A673 (cell line): ENCODE results near the gene PARN. TPM values are rescaled to one million over a fixed set of nuclear protein-coding genes. Genes with fewer than 3 reads are reported as not detected.
"Not testable (repeated sequence)": the region's sequence is repeated elsewhere in the genome, so short reads cannot be mapped to it uniquely, and the experiment has no call there.

Experiments used
- BruUV-seq: library from RNA; stranded (reverse); fragments of 400-500 nt; replicated peaks from 2 replicates; lab custom pipeline; 2021; lab: Mats Ljungman, UMichigan
- CTCF ChIA-PET: fragments of 300-600 bp; sonication (Branson Sonifier 250); formaldehyde crosslinking; loops from one replicate; lab custom pipeline; 2022; ENCODE audit warnings: antibody characterized with exemption; lab: Charles Lee
- POLR2A ChIA-PET: fragments of 300-600 bp; sonication (Branson Sonifier 250); formaldehyde crosslinking; loops from one replicate; lab custom pipeline; 2022; ENCODE audit warnings: antibody characterized with exemption; ENCODE audit not compliant: low non-redundant PET; lab: Charles Lee
- DNase-seq: peaks from one replicate; pipeline ENCODE4 v3.0.0-alpha.2; 2015; ENCODE audit warnings: low spot score
- H3K27ac ChIP-seq: fragments of 200-600 bp; sonication (generic); 2 replicates; pipeline ENCODE4 v1.5.1; 2016; ENCODE audit warnings: mixed run types, low read depth, mild to moderate bottlenecking, mixed read lengths, antibody characterized with exemption, low read length; ENCODE audit not compliant: poor library complexity, severe bottlenecking
- H3K27me3 ChIP-seq: fragments of 200-600 bp; sonication (generic); replicated peaks from 2 replicates; pipeline ENCODE4 v1.6.1; 2017; ENCODE audit warnings: mixed run types, low read depth, mild to moderate bottlenecking, mixed read lengths, antibody characterized with exemption, low read length; ENCODE audit not compliant: insufficient read depth, poor library complexity
- H3K36me3 ChIP-seq: fragments of 200-600 bp; sonication (generic); 2 replicates; pipeline ENCODE4 v1.6.1; 2016; ENCODE audit warnings: mixed run types, mild to moderate bottlenecking, mixed read lengths, antibody characterized with exemption, low read length; ENCODE audit not compliant: insufficient read depth, poor library complexity, severe bottlenecking
- H3K4me1 ChIP-seq: fragments of 200-600 bp; sonication (generic); 2 replicates; pipeline ENCODE4 v1.6.1; 2017; ENCODE audit warnings: mixed run types, mild to moderate bottlenecking, mixed read lengths, antibody characterized with exemption, low read length; ENCODE audit not compliant: insufficient read depth, poor library complexity, severe bottlenecking
- H3K4me3 ChIP-seq: fragments of 200-600 bp; sonication (generic); 2 replicates; pipeline ENCODE4 v1.5.1; 2016; ENCODE audit warnings: low read depth, mixed run types, mild to moderate bottlenecking, mixed read lengths, low read length; ENCODE audit not compliant: poor library complexity, severe bottlenecking
- H3K9me3 ChIP-seq: fragments of 200-600 bp; sonication (generic); 2 replicates; pipeline ENCODE4 v1.6.1; 2016; ENCODE audit warnings: mixed run types, low read depth, mild to moderate bottlenecking, mixed read lengths, antibody characterized with exemption, low read length; ENCODE audit not compliant: poor library complexity, severe bottlenecking
- EZH2 ChIP-seq: fragments of 200-600 bp; sonication (generic); IDR thresholded peaks from 2 replicates; pipeline ENCODE4 v1.6.1; 2017; ENCODE audit warnings: borderline replicate concordance, low read depth, mild to moderate bottlenecking, mixed read lengths, antibody characterized with exemption, low read length; ENCODE audit not compliant: poor library complexity, severe bottlenecking
- intact Hi-C: fragments of 100-400 bp; cut with micrococcal nuclease; formaldehyde crosslinking; loops from one replicate; pipeline ENCODE4 v1.10.0; 2022; ENCODE audit not compliant: unreplicated experiment
- total RNA-seq: library from RNA; stranded (reverse); gene quantifications from 2 replicates; pipeline ENCODE4 v1.2.3, GENCODE V29; 2021
- TF ChIP-seq, protein P1 (sequence below): fragments of 300-800, 200-600 bp; sonication (generic); conservative IDR thresholded peaks from 2 replicates; pipeline ENCODE4 v1.5.1; 2017; ENCODE audit warnings: low read depth, mild to moderate bottlenecking, antibody characterized with exemption, low read length, moderate library complexity, mixed read lengths

PARN gene
- total RNA-seq, 1 experiment from 2014 or later: 37.5 TPM

DNA sequence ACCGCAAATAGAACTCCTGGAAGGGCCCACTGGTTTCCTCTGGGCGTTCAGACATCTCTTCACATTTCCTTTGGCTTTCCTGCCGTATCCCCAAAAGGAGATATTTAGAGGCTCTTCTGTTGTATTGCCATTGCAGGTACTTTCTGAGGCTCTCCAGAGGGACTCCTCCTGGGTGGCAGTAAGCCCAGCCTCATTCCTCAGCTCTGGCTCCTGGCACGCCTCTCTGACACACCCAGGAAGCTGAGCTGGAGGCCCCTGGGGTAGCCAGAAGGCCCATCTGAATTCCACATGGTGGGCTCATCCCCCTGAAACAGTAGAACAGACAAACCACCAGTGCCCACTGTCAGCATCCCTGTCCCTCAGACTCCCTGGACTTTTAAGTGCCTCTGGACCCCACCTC, 206.7 kb downstream of the PARN start:
- Histone ChIP-seq H3K27me3 (no peaks in the 10 kb centered on the region), H3K27ac (no peak overlapping the region), H3K36me3 (no peaks in the 10 kb centered on the region), H3K4me1 (no peaks in the 10 kb centered on the region), H3K9me3 (no peaks in the 10 kb centered on the region), H3K4me3 (no peak overlapping the region)
- ChIA-PET CTCF (no interaction called here), POLR2A (no interaction called here)
- TF ChIP-seq, protein P1, sequence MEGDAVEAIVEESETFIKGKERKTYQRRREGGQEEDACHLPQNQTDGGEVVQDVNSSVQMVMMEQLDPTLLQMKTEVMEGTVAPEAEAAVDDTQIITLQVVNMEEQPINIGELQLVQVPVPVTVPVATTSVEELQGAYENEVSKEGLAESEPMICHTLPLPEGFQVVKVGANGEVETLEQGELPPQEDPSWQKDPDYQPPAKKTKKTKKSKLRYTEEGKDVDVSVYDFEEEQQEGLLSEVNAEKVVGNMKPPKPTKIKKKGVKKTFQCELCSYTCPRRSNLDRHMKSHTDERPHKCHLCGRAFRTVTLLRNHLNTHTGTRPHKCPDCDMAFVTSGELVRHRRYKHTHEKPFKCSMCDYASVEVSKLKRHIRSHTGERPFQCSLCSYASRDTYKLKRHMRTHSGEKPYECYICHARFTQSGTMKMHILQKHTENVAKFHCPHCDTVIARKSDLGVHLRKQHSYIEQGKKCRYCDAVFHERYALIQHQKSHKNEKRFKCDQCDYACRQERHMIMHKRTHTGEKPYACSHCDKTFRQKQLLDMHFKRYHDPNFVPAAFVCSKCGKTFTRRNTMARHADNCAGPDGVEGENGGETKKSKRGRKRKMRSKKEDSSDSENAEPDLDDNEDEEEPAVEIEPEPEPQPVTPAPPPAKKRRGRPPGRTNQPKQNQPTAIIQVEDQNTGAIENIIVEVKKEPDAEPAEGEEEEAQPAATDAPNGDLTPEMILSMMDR: no peak
- no peak for TF ChIP-seq EZH2
- no TSS peak for BruUV-seq
- no peak for DNase-seq
- intact Hi-C loops: no loop called here

DNA sequence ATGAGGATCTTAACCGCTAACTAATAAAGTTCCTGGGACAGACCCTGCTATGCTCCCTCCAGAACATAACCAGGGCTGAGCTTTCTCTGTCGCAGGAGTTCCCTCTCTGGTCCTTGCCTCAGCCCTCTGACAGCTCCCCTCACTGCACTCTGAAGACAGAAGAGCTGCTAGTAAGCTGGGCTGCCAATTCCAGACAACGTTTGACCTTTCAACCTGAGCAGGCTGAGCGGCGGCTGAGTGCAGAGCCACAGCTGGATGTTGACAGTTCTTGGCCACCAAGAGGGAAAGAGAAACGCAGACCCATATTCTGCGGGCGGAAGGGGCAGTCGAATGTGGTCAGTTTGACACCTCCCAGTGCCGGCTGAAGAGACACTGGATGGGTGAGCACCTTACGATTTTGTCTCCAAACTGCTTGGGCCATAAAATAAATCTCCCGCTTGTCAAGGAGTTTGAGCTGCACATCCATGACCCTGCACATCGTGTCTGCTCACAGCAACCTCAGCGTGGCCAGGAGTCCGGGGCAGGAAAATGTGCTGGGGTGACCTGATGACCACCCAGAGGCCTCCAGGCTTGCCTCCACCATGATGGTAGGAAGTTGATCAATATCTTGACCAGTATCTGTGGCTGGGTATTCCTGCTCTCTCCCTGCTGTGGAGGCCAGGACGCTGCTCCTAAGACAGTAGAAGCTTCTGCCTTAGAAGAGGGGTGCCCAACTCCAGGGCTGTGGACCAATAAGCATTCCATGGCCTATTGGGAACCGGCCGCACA, 209.2 kb downstream of the PARN start:
- no peak overlapping the region for H3K4me3 ChIP-seq
- no peak for TF ChIP-seq EZH2
- TF ChIP-seq, protein P1: no peak
- H3K36me3 ChIP-seq: no peaks in the 10 kb centered on the region
- DNase-seq: no peak
- intact Hi-C loops: no loop called here
- no peaks in the 10 kb centered on the region for H3K27me3 ChIP-seq
- BruUV-seq: no TSS peak
- CTCF ChIA-PET: no interaction called here
- H3K9me3 ChIP-seq: no peaks in the 10 kb centered on the region
- H3K4me1 ChIP-seq: no peaks in the 10 kb centered on the region
- POLR2A ChIA-PET: no interaction called here
- H3K27ac ChIP-seq: no peak overlapping the region

DNA sequence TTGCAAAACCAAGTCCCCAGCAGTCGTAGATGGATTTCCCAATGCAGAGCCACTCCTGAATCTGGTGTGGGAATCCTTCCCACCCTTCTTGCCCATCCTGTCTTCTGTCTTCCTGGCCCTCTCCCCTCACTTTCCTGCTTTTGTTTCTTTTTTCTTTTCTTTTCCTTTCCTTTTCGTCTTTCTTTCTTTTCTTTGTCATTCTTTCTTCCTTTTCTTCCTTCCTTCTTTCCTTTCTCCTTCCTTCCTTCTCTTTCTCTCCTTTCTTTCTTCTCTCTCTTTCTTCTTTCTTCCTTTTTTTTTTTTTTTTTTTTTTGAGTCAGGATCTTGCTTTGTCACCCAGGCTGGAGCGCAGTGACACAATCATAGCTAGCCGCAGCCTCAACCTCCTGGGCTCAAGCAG, 209.8 kb downstream of the PARN start:
- H3K36me3 ChIP-seq, BruUV-seq, DNase-seq, CTCF ChIA-PET, H3K9me3 ChIP-seq, H3K4me1 ChIP-seq, POLR2A ChIA-PET, intact Hi-C loops, H3K4me3 ChIP-seq, H3K27ac ChIP-seq, H3K27me3 ChIP-seq: not testable (repeated sequence)

DNA sequence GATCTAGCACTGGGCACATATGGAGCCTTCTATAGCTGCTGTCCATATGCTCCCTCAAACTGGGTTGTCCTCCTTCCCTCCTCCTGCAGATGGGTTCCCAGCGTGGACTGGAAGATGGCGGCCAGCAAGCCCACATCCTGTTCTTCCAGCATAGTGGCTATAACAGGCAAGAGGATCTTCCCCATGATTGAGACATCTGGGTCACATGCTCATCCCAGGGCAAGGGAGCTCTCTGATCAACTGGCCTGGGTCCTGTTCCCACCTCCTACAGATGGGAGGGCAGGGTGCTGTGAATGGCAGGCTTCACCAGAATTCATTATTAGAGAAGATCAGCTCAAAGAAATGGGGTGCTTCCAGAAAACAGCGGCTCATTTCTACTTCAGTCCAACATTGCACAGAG, 210.2 kb downstream of the PARN start:
- ChIA-PET CTCF (no interaction called here), POLR2A (no interaction called here)
- Histone ChIP-seq H3K27me3 (no peaks in the 10 kb centered on the region), H3K27ac (no peak overlapping the region), H3K4me3 (no peak overlapping the region), H3K4me1 (no peaks in the 10 kb centered on the region), H3K9me3 (no peaks in the 10 kb centered on the region), H3K36me3 (no peaks in the 10 kb centered on the region)
- no peak for TF ChIP-seq EZH2
- TF ChIP-seq, protein P1: no peak
- DNase-seq: no peak
- no TSS peak for BruUV-seq
- intact Hi-C loops: no loop called here
